Measurements from ENCODE around the gene NAV1. TPM values are rescaled to one million over a fixed set of nuclear protein-coding genes. Genes with fewer than 3 reads are reported as not detected.

Gene NAV1
- total and polyA plus RNA-seq, 2 donors (not counting 3 experiments of a cell fraction or from before 2014, with no cell fraction given), result 19.9 to 138 TPM

- POLR2A ChIA-PET, result no interaction called here
Measured at GRCh38 chr1:201551877-201552731, 13.2 kb downstream of the NAV1 start.

More at GRCh38 chr1:201551877-201552731, 13.2 kb downstream of the NAV1 start:
- FAIRE-seq, result peak; percentile 59
- no peak overlapping the region for H2AFZ ChIP-seq (ENCODE audit: low read depth, low read length)
- no peaks in the 10 kb centered on the region for H4K20me1 ChIP-seq (replicated peaks; ENCODE audit: control insufficient read depth, extremely low read depth, insufficient read depth, low read length)
- H3K4me3 ChIP-seq (replicated peaks in 1 of 3; ENCODE audit: insufficient read depth in 1 of 3, low read depth in 1 of 3, low read length in 3 of 3), result no peak overlapping the region
- intact Hi-C loops (cut with micrococcal nuclease), result no loop called here
- dilution Hi-C loops (cut with MboI; ENCODE audit: extremely low pct_ligation_motif_present, low sequenced_read_pairs), result loop anchor here (25.0 kb wide), 1 partner anchor 160 kb away; no protein-coding TSS in a partner anchor
- no TSS peak for BruUV-seq (replicated peaks)
- peak overlapping the region; percentile 20 for H3K9ac ChIP-seq (replicated peaks; ENCODE audit: extremely low read depth, insufficient read depth, low read length)
- peak; percentile 31 for DNase-seq (ENCODE audit: low read depth, low spot score)
- CTCF ChIA-PET, result interaction anchor here (0.8 to 2.0 kb wide), 6 partner anchors 10 to 241 kb away, joined by 4 to 8 read pairs (median 4); no protein-coding TSS in a partner anchor
- peak overlapping the region; percentile 38 for H3K27ac ChIP-seq (ENCODE audit: insufficient read depth, low read depth, low read length)
- H3K36me3 ChIP-seq (ENCODE audit: control insufficient read depth in 2 of 2, extremely low read depth in 1 of 2, insufficient read depth in 2 of 2, low read length in 2 of 2), result no peaks in the 10 kb centered on the region
- no peak overlapping the region for H3K4me2 ChIP-seq (ENCODE audit: insufficient read depth, low read length)
- TF ChIP-seq, protein P1, sequence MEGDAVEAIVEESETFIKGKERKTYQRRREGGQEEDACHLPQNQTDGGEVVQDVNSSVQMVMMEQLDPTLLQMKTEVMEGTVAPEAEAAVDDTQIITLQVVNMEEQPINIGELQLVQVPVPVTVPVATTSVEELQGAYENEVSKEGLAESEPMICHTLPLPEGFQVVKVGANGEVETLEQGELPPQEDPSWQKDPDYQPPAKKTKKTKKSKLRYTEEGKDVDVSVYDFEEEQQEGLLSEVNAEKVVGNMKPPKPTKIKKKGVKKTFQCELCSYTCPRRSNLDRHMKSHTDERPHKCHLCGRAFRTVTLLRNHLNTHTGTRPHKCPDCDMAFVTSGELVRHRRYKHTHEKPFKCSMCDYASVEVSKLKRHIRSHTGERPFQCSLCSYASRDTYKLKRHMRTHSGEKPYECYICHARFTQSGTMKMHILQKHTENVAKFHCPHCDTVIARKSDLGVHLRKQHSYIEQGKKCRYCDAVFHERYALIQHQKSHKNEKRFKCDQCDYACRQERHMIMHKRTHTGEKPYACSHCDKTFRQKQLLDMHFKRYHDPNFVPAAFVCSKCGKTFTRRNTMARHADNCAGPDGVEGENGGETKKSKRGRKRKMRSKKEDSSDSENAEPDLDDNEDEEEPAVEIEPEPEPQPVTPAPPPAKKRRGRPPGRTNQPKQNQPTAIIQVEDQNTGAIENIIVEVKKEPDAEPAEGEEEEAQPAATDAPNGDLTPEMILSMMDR (IDR thresholded peaks at IDR 0.05; ENCODE audit: extremely low read depth in 1 of 2, insufficient read depth in 1 of 2, low read depth in 1 of 2, low read length in 2 of 2), result no peak
- TF ChIP-seq MYC (IDR thresholded peaks at IDR 0.05; ENCODE audit: low read depth, low read length) (no peak), JUN (IDR thresholded peaks at IDR 0.05; ENCODE audit: borderline replicate concordance, insufficient read depth, insufficient read length, low read depth) (no peak), FOS (IDR thresholded peaks at IDR 0.05; ENCODE audit: borderline replicate concordance, insufficient read depth, low read length) (peak; percentile 38), EZH2 (IDR thresholded peaks at IDR 0.05; ENCODE audit: borderline replicate concordance, low read depth, low read length, severe bottlenecking) (no peak)
- no peaks in the 10 kb centered on the region for H3K9me3 ChIP-seq (replicated peaks; ENCODE audit: control insufficient read depth, insufficient read depth, low read length)
- H3K4me1 ChIP-seq (ENCODE audit: control insufficient read depth, extremely low read depth, insufficient read depth, low read length), result peaks cover 48% of the 10 kb centered on the region
- H3K79me2 ChIP-seq (ENCODE audit: control insufficient read depth, insufficient read depth, low read length), result peaks cover 92% of the 10 kb centered on the region
- no peaks in the 10 kb centered on the region for H3K27me3 ChIP-seq (ENCODE audit: control insufficient read depth in 2 of 2, insufficient read depth in 2 of 2, low read length in 2 of 2)
- no peaks in the 10 kb centered on the region for H3K9me1 ChIP-seq (replicated peaks; ENCODE audit: control insufficient read depth, extremely low read depth, insufficient read depth, low read length)
